Hepatocyte (in vitro differentiated cells): ENCODE results near the gene NUDT12.

Experiments used
- EZH2 ChIP-seq: fragments of 200-600 bp; sonication (generic); IDR thresholded peaks from 2 replicates; pipeline ENCODE4 v1.6.1; 2016; ENCODE audit warnings: antibody characterized with exemption, mild to moderate bottlenecking, borderline replicate concordance
- EZH2phosphoT487 ChIP-seq: fragments of 200-600 bp; sonication (generic); IDR thresholded peaks from one replicate; pipeline ENCODE4 v1.6.1; 2018; ENCODE audit warnings: antibody characterized with exemption, mild to moderate bottlenecking, low read depth, moderate library complexity; ENCODE audit not compliant: unreplicated experiment, severe bottlenecking
- TF ChIP-seq, protein P1 (sequence below): fragments of 200-600 bp; sonication (generic); IDR thresholded peaks from 2 replicates; pipeline ENCODE4 v1.5.1; 2016; ENCODE audit warnings: antibody characterized with exemption, mild to moderate bottlenecking; ENCODE audit not compliant: poor library complexity

- TF ChIP-seq, protein P1, sequence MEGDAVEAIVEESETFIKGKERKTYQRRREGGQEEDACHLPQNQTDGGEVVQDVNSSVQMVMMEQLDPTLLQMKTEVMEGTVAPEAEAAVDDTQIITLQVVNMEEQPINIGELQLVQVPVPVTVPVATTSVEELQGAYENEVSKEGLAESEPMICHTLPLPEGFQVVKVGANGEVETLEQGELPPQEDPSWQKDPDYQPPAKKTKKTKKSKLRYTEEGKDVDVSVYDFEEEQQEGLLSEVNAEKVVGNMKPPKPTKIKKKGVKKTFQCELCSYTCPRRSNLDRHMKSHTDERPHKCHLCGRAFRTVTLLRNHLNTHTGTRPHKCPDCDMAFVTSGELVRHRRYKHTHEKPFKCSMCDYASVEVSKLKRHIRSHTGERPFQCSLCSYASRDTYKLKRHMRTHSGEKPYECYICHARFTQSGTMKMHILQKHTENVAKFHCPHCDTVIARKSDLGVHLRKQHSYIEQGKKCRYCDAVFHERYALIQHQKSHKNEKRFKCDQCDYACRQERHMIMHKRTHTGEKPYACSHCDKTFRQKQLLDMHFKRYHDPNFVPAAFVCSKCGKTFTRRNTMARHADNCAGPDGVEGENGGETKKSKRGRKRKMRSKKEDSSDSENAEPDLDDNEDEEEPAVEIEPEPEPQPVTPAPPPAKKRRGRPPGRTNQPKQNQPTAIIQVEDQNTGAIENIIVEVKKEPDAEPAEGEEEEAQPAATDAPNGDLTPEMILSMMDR = no peak
- TF ChIP-seq EZH2 (no peak), EZH2phosphoT487 (no peak)
Observed at GRCh38 chr5:103572454-103572853, 9.9 kb upstream of the NUDT12 start.
